Measurements from ENCODE around the gene RASA2. TPM values are rescaled to one million over a fixed set of nuclear protein-coding genes. Genes with fewer than 3 reads are reported as not detected.

The RASA2 gene
- total RNA-seq, 1 experiment from 2014 or later: 26.7 TPM

GRCh38 chr3:141594357-141594756 is 107.5 kb downstream of the RASA2 start:
- no peak overlapping the region for H3K27ac Mint-ChIP-seq (ENCODE audit: unreplicated experiment)
- ChIA-PET CTCF (no interaction called here), POLR2A (no interaction called here)
- intact Hi-C loops (cut with micrococcal nuclease; ENCODE audit: unreplicated experiment): no loop called here
- H3K9me3 ChIP-seq: peaks cover 4% of the 10 kb centered on the region; the same call in 1 of the 2 replicates
- no peaks in the 10 kb centered on the region for H3K27me3 Mint-ChIP-seq (ENCODE audit: insufficient read depth, unreplicated experiment)
- H3K4me1 ChIP-seq: no peaks in the 10 kb centered on the region
- H3K4me3 ChIP-seq (ENCODE audit: low read depth, low read length): no peak overlapping the region
- no peaks in the 10 kb centered on the region for H3K27me3 ChIP-seq (replicated peaks; ENCODE audit: control insufficient read depth, insufficient read depth, low read length)
- no peak for TF ChIP-seq CTCF (IDR thresholded peaks at IDR 0.05; ENCODE audit: insufficient read depth in 1 of 2, low read depth in 1 of 2, low read length in 1 of 2, severe bottlenecking in 1 of 2, unreplicated experiment in 1 of 2)
- H3K9me3 Mint-ChIP-seq (ENCODE audit: unreplicated experiment): peaks cover 27% of the 10 kb centered on the region
- no peak for DNase-seq
- H3K4me3 Mint-ChIP-seq (ENCODE audit: unreplicated experiment): no peak overlapping the region
- H3K36me3 Mint-ChIP-seq (ENCODE audit: insufficient read depth, unreplicated experiment): peaks cover 83% of the 10 kb centered on the region
- no peaks in the 10 kb centered on the region for H3K36me3 ChIP-seq (ENCODE audit: control insufficient read depth, insufficient read depth, low read length)
- no peaks in the 10 kb centered on the region for H3K4me1 Mint-ChIP-seq (ENCODE audit: low read depth, unreplicated experiment)
- no TSS peak for BruUV-seq (replicated peaks)

GRCh38 chr3:141597931-141598330 is 111.1 kb downstream of the RASA2 start:
- peaks cover 2% of the 10 kb centered on the region; the same call in 1 of the 2 replicates for H3K36me3 ChIP-seq (ENCODE audit: control insufficient read depth, insufficient read depth, low read length)
- H3K9me3 ChIP-seq: peaks cover 13% of the 10 kb centered on the region
- DNase-seq: no peak
- H3K4me3 ChIP-seq (ENCODE audit: low read depth, low read length): no peak overlapping the region
- TF ChIP-seq CTCF (IDR thresholded peaks at IDR 0.05; ENCODE audit: insufficient read depth in 1 of 2, low read depth in 1 of 2, low read length in 1 of 2, severe bottlenecking in 1 of 2, unreplicated experiment in 1 of 2): no peak
- H3K9me3 Mint-ChIP-seq (ENCODE audit: unreplicated experiment): peaks cover 22% of the 10 kb centered on the region
- H3K4me3 Mint-ChIP-seq (ENCODE audit: unreplicated experiment): no peak overlapping the region
- ChIA-PET CTCF (no interaction called here), POLR2A (no interaction called here)
- H3K27me3 ChIP-seq (replicated peaks; ENCODE audit: control insufficient read depth, insufficient read depth, low read length): no peaks in the 10 kb centered on the region
- no peaks in the 10 kb centered on the region for H3K27me3 Mint-ChIP-seq (ENCODE audit: insufficient read depth, unreplicated experiment)
- no peaks in the 10 kb centered on the region for H3K4me1 Mint-ChIP-seq (ENCODE audit: low read depth, unreplicated experiment)
- no peaks in the 10 kb centered on the region for H3K4me1 ChIP-seq
- no TSS peak for BruUV-seq (replicated peaks)
- H3K36me3 Mint-ChIP-seq (ENCODE audit: insufficient read depth, unreplicated experiment): peaks cover 88% of the 10 kb centered on the region
- intact Hi-C loops (cut with micrococcal nuclease; ENCODE audit: unreplicated experiment): no loop called here
- H3K27ac Mint-ChIP-seq (ENCODE audit: unreplicated experiment): no peak overlapping the region

GRCh38 chr3:141600331-141600730 is 113.5 kb downstream of the RASA2 start:
- Mint-ChIP-seq H3K27ac (ENCODE audit: unreplicated experiment) (no peak overlapping the region), H3K36me3 (ENCODE audit: insufficient read depth, unreplicated experiment) (peaks cover 66% of the 10 kb centered on the region), H3K27me3 (ENCODE audit: insufficient read depth, unreplicated experiment) (no peaks in the 10 kb centered on the region), H3K9me3 (ENCODE audit: unreplicated experiment) (peaks cover 8% of the 10 kb centered on the region), H3K4me3 (ENCODE audit: unreplicated experiment) (no peak overlapping the region), H3K4me1 (ENCODE audit: low read depth, unreplicated experiment) (no peaks in the 10 kb centered on the region)
- CTCF ChIA-PET: no interaction called here
- no peaks in the 10 kb centered on the region for H3K4me1 ChIP-seq
- TF ChIP-seq CTCF (IDR thresholded peaks at IDR 0.05; ENCODE audit: insufficient read depth in 1 of 2, low read depth in 1 of 2, low read length in 1 of 2, severe bottlenecking in 1 of 2, unreplicated experiment in 1 of 2): no peak
- H3K9me3 ChIP-seq: peaks cover 10% of the 10 kb centered on the region
- no peak for DNase-seq
- intact Hi-C loops (cut with micrococcal nuclease; ENCODE audit: unreplicated experiment): no loop called here
- no TSS peak for BruUV-seq (replicated peaks)
- POLR2A ChIA-PET: no interaction called here
- H3K36me3 ChIP-seq (ENCODE audit: control insufficient read depth, insufficient read depth, low read length): peaks cover 2% of the 10 kb centered on the region; the same call in 1 of the 2 replicates
- no peak overlapping the region for H3K4me3 ChIP-seq (ENCODE audit: low read depth, low read length)
- no peaks in the 10 kb centered on the region for H3K27me3 ChIP-seq (replicated peaks; ENCODE audit: control insufficient read depth, insufficient read depth, low read length)

Data from Caco-2 (cell line).